Hepatocyte (in vitro differentiated cells): ENCODE results near the gene TACC3. TPM values are rescaled to one million over a fixed set of nuclear protein-coding genes. Genes with fewer than 3 reads are reported as not detected.

ENCODE experiments used
- DNase-seq: peaks from one replicate; pipeline ENCODE4 v3.0.0-alpha.2; 2016; ENCODE audit warnings: low spot score
- H2AFZ ChIP-seq: fragments of 200-600 bp; sonication (generic); 2 replicates; pipeline ENCODE4 v1.6.0; 2016; ENCODE audit warnings: antibody characterized with exemption, mild to moderate bottlenecking
- H3K27ac ChIP-seq: fragments of 200-600 bp; sonication (generic); 2 replicates; pipeline ENCODE4 v1.5.1; 2016; ENCODE audit warnings: mild to moderate bottlenecking
- H3K27me3 ChIP-seq: fragments of 200-600 bp; sonication (generic); 2 replicates; pipeline ENCODE4 v1.6.1; 2016
- H3K36me3 ChIP-seq: fragments of 200-600 bp; sonication (generic); replicated peaks from 2 replicates; pipeline ENCODE4 v1.5.1; 2016; ENCODE audit warnings: low read depth; ENCODE audit not compliant: insufficient read depth
- H3K4me1 ChIP-seq: fragments of 200-600 bp; sonication (generic); 2 replicates; pipeline ENCODE4 v1.5.1; 2016; ENCODE audit warnings: mild to moderate bottlenecking, moderate library complexity; ENCODE audit not compliant: insufficient read depth
- H3K4me2 ChIP-seq: fragments of 200-600 bp; sonication (generic); 2 replicates; pipeline ENCODE4 v1.6.0; 2016
- H3K4me3 ChIP-seq: fragments of 200-600 bp; sonication (generic); 2 replicates; pipeline ENCODE4 v1.5.1; 2016; ENCODE audit warnings: mild to moderate bottlenecking
- H3K79me2 ChIP-seq: fragments of 200-600 bp; sonication (generic); 2 replicates; pipeline ENCODE4 v1.6.0; 2017; ENCODE audit warnings: mild to moderate bottlenecking
- H3K9me2 ChIP-seq: fragments of 200-600 bp; sonication (generic); replicated peaks from 2 replicates; pipeline ENCODE4 v1.6.0; 2017; ENCODE audit warnings: mild to moderate bottlenecking; ENCODE audit not compliant: insufficient read depth
- H3K9me3 ChIP-seq: fragments of 200-600 bp; sonication (generic); 2 replicates; pipeline ENCODE4 v1.5.1; 2016; ENCODE audit warnings: low read depth, mild to moderate bottlenecking
- H4K20me1 ChIP-seq: fragments of 200-600 bp; sonication (generic); 2 replicates; pipeline ENCODE4 v1.6.0; 2016; ENCODE audit warnings: mild to moderate bottlenecking; ENCODE audit not compliant: insufficient read depth, poor library complexity, severe bottlenecking
- CTCF ChIP-seq: fragments of 200-600 bp; sonication (generic); IDR thresholded peaks from 2 replicates; pipeline ENCODE4 v1.5.1; 2016; ENCODE audit warnings: antibody characterized with exemption, mild to moderate bottlenecking; ENCODE audit not compliant: poor library complexity
- EZH2 ChIP-seq: fragments of 200-600 bp; sonication (generic); IDR thresholded peaks from 2 replicates; pipeline ENCODE4 v1.6.1; 2016; ENCODE audit warnings: antibody characterized with exemption, mild to moderate bottlenecking, borderline replicate concordance
- EZH2phosphoT487 ChIP-seq: fragments of 200-600 bp; sonication (generic); IDR thresholded peaks from one replicate; pipeline ENCODE4 v1.6.1; 2018; ENCODE audit warnings: antibody characterized with exemption, mild to moderate bottlenecking, low read depth, moderate library complexity; ENCODE audit not compliant: unreplicated experiment, severe bottlenecking
- WGBS: methylation state at CpG from one replicate; pipeline ENCODE4 v1.1.6; 2016; ENCODE audit warnings: low lambda C conversion rate; ENCODE audit errors: missing lambda C conversion rate; 5-methylcytosine and 5-hydroxymethylcytosine counted together
- polyA plus RNA-seq: library from polyadenylated mRNA; unstranded; fragments of >200 nt; fragmentation: Nextera tagmentation; extraction: Ambion mirVana; gene quantifications from 2 replicates; pipeline ENCODE4 v1.2.1, GENCODE V29; 2016
- total RNA-seq: library from RNA; depleted of rRNA; stranded (reverse); fragments of >200 nt; gene quantifications from 2 replicates; pipeline ENCODE4 v1.2.3, GENCODE V29; 2014

Gene TACC3
- total and polyA plus RNA-seq, 2 experiments from 2014 or later, result 9.3 to 14.8 TPM

- H3K36me3 ChIP-seq, result no peaks in the 10 kb centered on the region
- H3K27me3 ChIP-seq, result no peaks in the 10 kb centered on the region
- no peaks in the 10 kb centered on the region for H3K9me2 ChIP-seq
- H3K27ac ChIP-seq, result no peak overlapping the region
- no peaks in the 10 kb centered on the region for H3K9me3 ChIP-seq
- 53% methylated on average over 3 of the region's 25 CpGs for WGBS
- peaks cover 20% of the 10 kb centered on the region for H3K4me1 ChIP-seq
- TF ChIP-seq EZH2 (no peak), EZH2phosphoT487 (no peak), CTCF (no peak)
- H3K4me3 ChIP-seq, result no peak overlapping the region
- no peak overlapping the region for H3K4me2 ChIP-seq
- no peaks in the 10 kb centered on the region for H3K79me2 ChIP-seq
- no peak overlapping the region for H2AFZ ChIP-seq
- no peak for DNase-seq
- H4K20me1 ChIP-seq, result no peaks in the 10 kb centered on the region
Measured at GRCh38 chr4:1760521-1761071, 39.3 kb downstream of the TACC3 start.

- Histone ChIP-seq H3K9me2 (no peaks in the 10 kb centered on the region), H4K20me1 (no peaks in the 10 kb centered on the region), H3K4me3 (no peak overlapping the region), H3K79me2 (no peaks in the 10 kb centered on the region), H3K27me3 (no peaks in the 10 kb centered on the region), H3K9me3 (no peaks in the 10 kb centered on the region), H3K36me3 (no peaks in the 10 kb centered on the region), H3K4me2 (no peak overlapping the region), H3K4me1 (peaks cover 24% of the 10 kb centered on the region), H2AFZ (no peak overlapping the region), H3K27ac (no peak overlapping the region)
- TF ChIP-seq EZH2phosphoT487 (no peak), CTCF (no peak), EZH2 (no peak)
- 81% methylated on average over 4 of the region's 32 CpGs for WGBS
- no peak for DNase-seq
Measured at GRCh38 chr4:1761130-1761689, 39.9 kb downstream of the TACC3 start.

- H3K27ac ChIP-seq, result no peak overlapping the region
- H3K9me3 ChIP-seq, result no peaks in the 10 kb centered on the region
- H4K20me1 ChIP-seq, result no peaks in the 10 kb centered on the region
- H3K27me3 ChIP-seq, result no peaks in the 10 kb centered on the region
- no peaks in the 10 kb centered on the region for H3K36me3 ChIP-seq
- no peak for DNase-seq
- H3K4me2 ChIP-seq, result no peak overlapping the region
- WGBS, result 90% methylated on average over 15 of the region's 20 CpGs
- H3K9me2 ChIP-seq, result no peaks in the 10 kb centered on the region
- no peak overlapping the region for H2AFZ ChIP-seq
- no peak for TF ChIP-seq CTCF
- no peak for TF ChIP-seq EZH2phosphoT487
- no peak for TF ChIP-seq EZH2
- peaks cover 34% of the 10 kb centered on the region for H3K4me1 ChIP-seq
- H3K4me3 ChIP-seq, result no peak overlapping the region
- no peaks in the 10 kb centered on the region for H3K79me2 ChIP-seq
Measured at GRCh38 chr4:1762264-1763010, 41.1 kb downstream of the TACC3 start.
